Stimulated activated CD8-positive, alpha-beta memory T cell treated with anti-CD3 and anti-CD28 coated beads, Interleukin-7, amount 100 ng/mL, for 48 hours (primary cell): ENCODE measurements around the gene AHCYL2.
"Not testable (repeated sequence)": the region's sequence is repeated elsewhere in the genome, so short reads cannot be mapped to it uniquely, and the experiment has no call there.

ENCODE experiments used
- DNase-seq, 2 donors: peaks; one replicate each; pipeline ENCODE4 v3.0.0-alpha.2; 2020; ENCODE audit warnings: low read depth in 1 of 2; ENCODE audit errors: extremely low read depth in 1 of 2

AHCYL2 gene

DNA sequence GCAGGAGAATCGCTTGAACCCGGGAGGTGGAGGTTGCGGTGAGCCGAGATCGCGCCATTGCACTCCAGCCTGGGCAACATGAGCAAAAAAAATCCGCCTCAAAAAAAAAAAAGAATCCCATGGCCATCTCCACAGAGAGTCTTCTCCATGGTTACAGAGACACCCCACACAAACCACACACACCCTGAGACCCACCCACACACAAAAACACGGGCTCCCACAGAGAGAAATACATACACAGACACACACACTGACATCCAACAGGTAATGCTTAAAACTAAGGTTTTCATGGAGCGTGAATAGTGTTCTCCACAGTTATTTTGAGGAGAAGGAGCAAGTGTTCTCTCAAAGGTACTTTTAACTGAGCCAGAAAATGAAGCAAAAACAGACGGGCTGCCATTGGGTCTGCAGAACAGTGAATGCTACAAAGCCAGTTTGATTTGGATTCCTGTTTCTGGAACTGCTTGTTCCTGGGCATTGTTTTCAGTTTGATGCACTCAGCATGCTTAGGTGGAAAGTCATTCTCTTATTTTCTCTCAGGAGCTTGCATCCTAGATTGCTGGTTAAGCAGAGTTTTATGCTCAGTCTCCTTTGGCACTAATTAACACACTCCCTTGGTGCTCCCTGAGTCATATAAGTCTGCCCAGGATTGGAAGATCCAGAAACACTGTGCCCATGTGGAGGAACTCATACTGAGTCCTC lies 15.4 kb downstream of the AHCYL2 start:
- no peak for DNase-seq

DNA sequence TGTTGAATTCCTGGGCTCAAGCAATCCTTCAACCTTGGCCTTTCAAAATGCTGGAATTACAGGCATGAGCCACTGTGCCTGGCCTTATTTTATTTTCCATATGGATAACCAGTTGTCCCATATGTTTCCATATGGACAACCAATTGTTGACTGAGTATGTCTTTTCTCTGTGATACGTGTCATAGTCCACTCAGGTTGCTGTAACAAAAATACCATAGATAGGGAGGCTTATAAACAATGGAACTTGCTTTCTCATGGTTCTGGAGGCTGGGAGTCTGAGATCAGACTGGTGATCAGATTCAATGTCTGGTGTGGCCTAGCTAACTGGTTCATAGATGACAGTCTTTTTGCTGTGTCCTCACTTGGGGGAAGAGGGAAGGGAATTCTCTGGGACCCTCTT lies 19.4 kb downstream of the AHCYL2 start:
- no peak for DNase-seq

DNA sequence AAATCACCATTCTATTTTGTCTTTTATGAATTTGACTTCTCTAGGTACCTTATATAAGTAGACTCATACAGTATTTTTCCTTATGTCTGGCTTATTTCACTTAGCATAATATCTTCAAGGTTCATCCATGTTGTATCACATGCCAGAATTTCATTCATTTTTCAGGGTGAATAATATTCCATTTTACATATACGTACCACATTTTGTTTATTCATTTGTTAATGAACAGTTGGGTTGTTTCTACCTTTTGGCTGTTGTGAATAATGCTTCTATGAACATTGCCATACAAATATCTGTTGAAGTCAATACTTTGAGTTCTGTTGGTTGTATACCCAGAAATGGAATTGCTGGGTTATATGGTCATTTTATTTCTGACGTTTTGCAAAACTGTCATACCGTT lies 20.7 kb downstream of the AHCYL2 start:
- DNase-seq: no peak

DNA sequence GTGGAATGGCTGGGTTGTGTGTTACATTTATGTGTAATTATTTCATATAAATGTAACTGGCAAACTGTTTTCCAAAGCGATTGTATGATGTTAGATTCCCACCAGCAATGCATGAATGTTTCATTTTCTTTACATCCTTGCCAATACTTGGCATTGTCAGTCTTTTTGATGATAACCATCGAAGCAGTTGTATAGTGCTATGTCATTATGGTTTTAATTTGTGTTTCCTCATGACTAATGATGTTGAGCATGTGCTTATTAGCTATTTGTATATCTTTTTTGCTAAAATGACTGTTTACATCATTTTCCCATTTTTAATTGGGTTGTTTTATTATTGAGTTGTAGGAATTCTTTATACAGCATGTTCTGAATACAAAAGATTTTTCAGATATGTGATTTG lies 22.3 kb downstream of the AHCYL2 start:
- no peak for DNase-seq

DNA sequence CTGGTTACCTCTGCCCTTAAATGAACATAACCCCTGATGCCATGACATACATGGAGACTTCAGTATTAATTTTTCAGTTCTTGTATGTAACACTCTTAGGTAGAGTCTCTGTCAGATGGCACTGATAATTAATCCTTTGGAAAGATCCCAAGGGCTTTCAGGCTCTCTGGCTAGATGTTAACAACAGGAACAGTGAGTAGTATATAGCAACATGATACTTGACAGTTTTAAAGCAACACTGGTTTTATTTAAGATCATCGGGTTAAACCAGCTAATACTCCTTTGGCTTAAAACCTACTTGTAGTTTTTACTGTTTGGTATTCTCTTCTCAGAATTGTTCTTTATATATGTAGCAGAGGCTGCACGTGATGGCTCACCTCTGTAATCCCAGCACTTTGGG lies 27.3 kb downstream of the AHCYL2 start:
- DNase-seq: no peak

DNA sequence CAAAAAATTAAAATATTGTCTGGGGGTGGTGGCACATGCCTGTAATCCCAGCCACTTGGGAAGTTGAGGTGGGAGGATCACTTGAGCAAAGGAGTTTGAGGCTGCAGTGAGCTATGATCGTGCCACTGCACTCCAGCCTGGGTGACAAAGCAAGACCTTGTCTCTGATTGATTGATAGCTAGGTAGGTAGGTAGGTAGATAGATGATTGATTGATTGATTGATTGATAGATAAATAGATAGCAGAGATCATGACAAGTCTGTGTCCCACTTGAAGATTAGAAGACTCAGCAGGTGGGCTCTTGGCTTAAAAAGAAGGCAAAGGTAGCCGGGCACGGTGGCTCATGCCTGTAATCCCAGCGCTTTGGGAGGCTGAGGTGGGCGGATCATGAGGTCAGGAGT lies 27.8 kb downstream of the AHCYL2 start:
- DNase-seq: not testable (repeated sequence)

DNA sequence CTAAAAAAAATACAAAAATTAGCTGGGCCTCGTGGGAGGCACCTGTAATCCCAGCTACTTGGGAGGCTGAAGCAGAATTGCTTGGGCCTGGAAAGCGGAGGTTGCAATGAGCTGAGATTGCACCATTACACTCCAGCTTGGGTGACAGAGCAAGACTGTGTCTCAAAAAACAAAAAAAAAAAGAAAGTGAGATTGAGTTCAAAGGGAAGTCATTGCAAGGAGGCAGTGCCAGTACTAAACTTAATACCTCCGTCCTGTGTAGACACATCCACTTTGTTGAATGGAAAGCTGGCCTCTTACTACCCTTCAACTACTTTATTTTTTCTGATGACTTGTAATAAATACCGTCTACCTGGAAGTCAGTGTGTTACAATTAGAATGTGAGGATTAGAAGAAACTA lies 31.0 kb downstream of the AHCYL2 start:
- DNase-seq: no peak

DNA sequence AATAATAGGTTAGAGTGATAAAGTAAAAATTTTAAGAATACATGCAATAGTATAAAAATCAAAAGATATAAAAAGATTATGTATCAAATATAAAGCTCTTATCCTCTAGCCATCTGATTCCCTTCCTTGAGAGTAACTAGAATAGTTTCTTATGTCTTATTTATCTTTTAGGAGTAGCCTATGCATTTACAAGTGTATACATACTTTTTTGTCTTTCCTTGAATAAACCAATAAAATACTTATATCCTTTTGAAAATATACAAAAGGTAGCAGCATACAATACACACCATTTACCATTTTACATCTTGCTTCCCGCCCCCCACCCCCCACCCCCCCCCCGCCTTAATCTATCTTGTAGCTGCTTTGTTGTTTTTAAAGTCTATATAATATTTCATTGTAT lies 31.4 kb downstream of the AHCYL2 start:
- no peak for DNase-seq

DNA sequence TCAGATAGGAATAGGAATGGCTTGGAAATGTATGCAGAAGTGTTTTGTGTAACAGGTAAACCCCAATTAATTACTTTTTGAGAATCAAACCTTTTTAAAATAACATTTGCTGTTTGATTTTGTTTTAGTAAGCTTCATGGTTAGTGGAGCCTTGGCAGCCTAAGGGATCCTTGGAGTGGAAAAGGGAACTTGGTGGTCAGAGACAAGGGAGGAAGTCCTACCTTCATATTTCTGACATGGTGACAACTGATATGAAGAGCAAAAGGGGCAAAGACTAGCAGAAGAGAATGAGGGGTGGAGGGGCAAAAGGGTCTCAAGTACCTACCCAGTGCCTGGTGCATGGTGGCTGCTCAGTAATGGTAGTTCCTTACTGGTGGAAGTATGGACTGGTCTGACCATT lies 32.3 kb downstream of the AHCYL2 start:
- no peak for DNase-seq

DNA sequence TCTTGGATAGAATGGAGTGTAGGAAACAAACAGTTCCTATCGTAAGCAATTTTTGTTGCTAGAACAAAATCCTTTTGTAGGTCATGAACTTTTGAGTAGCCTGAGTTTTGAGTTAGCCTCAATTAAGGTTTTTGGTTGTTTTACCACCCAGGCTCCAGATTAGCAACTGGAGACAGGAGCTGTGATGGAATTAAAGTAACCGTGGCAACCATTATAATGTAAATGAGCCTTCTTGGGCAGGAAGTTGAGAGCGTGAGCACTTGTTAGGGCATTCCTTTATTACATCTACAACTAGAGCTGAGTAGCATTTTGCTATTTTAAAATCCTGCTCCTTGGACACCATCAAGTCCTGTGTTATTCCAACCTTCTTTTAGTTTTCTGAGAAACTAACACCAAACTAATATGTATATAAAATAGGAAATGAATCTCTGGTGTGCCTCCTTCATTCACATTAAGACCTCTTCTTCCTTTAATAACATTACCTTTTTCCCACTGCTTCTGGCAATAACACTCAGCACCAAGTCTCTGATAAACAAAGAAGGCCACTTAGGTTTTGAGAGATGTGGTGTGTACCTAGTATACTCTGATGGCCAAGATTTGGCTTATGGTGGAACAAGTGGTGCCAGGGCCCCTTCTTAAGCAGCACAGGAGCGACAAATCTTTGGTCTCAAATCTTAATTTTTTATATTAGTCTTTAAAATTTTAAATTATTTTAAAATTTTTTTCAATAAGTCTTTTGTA lies 34.0 kb downstream of the AHCYL2 start:
- DNase-seq: no peak

DNA sequence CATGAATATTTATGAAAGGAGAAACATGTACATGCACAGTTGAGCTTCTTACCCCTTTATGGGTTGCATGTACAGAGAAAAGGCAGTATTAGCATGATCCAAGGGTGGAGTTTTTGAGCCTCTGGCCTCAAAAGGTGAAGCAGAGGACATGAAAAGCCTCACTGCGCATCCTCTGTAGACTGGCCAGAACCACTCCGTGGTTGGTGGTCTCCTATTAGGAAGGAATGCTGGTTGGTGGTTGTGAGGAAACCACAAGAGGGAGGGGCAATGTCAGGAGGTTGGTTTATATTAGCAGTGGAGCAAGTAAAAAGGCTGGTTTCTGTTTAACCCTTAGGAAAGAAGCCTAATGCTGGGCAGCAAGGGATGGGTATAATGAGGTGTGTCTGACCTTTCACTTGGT lies 37.5 kb downstream of the AHCYL2 start:
- no peak for DNase-seq

DNA sequence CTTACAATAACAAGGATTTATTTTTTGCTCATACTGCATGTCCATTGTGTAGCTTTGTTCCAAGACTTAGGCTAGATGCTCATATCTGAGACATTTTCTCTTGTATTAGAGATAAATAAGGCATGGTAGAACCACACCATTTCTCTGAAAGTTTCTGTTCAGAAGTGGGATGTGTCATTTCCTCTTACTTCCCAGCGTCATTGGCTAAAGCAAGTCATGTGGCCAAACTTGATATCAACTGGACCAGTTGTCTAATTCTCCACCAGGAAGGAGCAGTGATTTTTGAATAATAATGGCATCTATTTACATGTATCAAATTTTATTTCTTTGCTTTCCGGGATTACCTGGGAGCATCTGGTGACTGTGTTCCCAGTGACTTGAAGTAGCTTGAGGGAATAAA lies 38.3 kb downstream of the AHCYL2 start:
- no peak for DNase-seq

DNA sequence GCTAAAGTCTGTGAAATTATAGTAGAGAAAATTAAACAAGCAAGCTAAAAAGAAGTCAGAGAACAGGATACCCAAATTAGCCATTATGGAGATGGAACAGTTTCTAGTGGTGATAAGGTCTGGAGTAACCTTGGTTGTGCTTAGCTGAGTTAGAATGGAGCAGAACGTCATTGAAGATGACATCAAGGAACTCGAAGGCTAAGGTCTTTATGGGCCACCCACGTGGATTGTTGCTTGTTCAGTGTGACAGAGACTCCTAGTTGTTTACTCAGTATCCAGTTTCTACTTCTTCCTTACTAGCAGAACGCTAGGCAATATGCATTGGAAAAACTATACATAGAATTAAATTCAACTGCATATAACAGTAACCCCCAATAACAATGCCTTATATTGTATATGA lies 39.7 kb downstream of the AHCYL2 start:
- no peak for DNase-seq

DNA sequence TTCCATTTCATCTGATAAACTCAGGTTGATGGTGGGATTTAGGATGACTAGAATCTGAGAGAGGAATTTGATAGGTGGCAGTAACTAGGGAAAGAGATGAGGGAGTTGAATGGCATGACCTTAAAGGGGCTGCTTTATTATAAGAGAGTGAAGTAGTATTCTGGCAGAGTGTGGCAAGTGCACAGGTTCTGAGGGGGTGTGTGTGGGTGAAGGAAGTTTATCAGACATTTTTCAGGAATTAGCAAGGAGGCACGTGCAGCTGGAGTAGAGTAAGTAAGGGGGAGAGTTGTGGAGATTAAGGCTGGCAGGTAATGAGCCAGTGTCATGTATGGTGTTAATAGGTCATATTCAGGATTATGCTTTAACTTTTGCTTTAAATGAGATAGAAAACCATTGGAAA lies 40.5 kb downstream of the AHCYL2 start:
- DNase-seq: no peak

DNA sequence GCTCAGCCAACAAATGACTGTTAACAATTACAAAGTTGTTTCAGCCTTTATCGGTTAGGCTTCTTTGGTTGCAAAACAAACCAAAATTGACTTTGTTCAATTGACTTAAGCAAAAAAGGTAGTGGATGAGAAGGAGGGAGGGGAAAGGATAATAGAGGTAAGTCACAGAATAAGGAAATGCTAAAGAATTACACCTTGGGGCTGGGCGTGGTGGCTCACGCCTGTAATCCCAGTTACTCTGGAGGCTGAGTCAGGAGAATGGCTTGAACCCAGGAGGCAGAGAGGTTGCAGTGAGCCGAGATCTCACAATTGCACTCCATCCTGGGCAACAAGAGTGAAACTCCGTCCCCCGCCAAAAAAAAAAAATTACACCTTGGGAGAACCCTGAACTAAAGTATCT lies 41.4 kb downstream of the AHCYL2 start:
- no peak for DNase-seq

DNA sequence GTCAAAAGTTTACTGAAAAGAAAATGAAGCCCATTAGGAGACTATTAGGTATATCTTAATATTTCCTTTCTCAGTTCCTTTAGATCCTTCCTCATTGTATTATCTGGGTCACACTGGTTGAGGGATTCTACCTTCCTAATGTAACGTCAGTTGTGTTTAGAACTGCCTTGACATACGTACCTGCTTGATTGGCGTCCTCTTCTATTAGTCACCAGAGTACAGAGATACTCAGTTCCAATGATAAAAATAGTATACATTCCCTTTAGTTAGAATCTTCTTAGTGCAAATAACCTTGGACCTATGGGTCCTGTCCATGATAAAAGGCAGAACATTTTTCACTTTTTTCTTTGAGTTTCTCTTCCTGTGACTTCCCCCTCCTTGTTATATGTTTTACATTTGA lies 45.2 kb downstream of the AHCYL2 start:
- no peak for DNase-seq

DNA sequence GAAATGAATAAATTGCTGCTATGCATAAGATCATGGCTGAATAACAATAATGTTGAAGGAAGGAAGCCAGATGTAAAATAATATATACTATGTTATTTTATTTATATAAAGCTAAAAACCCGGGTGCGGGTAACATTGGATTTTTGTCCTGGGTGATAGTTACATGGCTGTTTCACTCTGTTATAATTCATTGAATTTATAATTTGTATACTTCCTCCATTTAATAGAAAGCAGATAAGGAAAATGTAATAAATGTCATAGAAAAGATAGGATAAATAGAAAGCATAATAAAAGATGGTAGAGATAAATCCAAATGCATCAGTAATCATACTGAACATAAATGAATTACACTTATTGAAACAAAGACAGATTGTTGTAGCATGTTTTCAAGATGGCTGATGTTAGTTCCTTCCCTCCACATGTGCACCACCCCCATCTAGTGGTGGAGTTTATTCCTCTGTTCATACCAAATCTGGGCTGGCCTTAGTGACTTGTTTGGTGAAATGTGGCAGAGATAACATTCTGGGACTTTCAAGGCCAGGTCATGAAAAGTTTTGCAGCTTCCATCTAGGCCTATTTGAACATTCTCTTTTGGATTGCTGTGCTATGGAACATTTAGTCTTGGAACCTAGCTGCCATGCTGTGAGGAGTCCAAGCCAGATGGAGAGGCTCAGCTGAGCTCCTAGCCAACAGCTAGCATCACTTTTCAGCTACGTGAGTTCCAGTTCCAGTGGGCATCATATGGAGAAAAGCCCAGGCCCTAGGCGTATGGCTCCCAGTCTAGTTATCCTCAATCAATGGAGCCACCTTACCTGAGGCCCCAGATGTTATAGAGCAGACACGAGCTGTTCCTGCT lies 46.9 kb downstream of the AHCYL2 start:
- peak; percentile 22 to 35 for DNase-seq

DNA sequence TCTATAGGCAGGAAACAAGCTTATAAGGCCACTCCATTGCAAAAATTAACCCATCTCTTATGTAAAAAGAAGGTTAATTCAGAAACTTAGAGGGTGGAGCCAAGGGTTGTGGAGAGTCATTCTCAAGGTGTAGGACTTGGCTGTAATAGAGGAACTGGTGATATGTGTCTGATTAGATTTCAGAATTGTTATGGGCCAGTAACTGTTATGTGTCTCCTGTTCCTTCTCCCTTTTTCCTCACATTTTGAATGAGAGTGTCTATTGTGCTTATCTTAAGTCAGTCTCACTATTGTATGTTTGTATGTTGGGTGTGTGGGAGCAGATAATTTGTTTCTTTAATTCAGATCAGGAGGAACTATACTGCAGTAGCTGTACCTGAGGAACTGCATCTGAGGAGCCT lies 49.1 kb downstream of the AHCYL2 start:
- no peak for DNase-seq

DNA sequence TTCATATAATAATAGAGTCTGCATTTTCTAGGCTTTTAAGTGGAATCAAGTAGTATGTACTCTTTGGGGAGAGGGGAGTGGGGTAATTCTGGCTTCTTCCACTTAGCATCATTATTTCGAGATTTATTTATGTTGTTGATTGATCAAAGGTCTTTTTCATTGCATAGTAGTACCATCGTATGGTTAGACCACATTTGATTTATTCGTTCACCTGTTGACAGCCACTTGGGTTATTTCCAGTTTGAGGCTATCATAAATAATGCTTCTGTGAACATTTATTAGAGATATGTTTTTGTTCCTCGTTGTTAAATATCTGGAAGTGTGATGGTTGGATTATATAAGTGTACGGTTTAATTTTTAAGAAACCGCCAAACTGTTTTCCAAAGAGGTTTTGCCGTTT lies 52.8 kb downstream of the AHCYL2 start:
- DNase-seq: no peak

DNA sequence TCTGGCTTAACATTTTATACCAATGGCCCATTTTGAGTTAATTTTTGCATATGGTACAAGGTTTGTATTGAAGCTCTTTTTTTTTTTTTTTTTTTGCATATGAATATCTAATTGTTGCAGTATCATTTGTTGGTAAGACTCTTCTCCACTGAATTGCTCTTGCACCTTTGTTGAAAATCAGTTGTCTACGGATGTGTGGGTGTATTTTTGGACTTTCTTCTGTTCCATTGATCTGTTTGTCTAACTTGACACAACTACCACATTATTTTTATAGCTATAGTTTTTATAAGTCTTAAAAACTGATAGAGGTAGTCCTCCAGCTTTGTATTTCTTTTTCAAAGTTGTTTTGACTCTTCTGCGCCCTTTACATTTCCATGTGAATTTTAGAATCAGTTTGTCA lies 53.9 kb downstream of the AHCYL2 start:
- no peak for DNase-seq

DNA sequence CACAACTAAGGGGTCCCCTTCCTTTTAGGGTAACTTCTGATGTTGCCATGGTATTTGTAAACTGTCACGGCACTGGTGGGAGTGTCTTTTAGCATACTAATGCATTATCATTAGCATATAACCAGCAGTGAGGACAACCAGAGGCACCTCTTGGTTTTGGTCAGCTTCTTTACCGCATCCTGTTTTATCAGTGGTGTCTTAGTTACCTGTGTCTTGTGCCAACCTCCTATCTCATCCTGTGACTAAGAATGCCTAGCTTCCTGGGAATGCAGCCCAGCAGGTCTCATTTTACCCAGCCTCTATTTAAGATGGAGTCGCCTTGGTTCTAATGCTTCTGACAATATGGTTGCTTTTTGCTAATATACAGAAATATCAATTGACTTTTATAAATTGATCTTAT lies 54.9 kb downstream of the AHCYL2 start:
- DNase-seq: no peak

DNA sequence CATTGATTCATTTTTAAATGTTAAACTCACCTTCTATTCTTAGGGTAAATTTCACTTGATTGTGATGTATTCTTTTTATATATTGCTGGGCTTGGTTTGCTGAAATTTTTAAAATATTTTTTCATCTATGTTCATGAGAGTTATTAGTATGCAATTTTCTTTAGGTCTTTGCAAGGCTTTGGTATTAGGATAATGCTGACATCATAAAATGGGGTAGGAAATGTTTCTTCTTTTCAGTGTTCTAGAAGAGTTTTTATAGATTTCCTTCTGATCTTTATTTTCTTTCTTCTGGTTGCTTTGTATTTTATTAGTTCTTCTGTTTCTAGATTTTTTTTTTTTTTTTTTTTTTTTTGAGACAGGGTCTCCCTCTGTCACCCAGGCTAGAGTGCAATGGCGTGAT lies 56.3 kb downstream of the AHCYL2 start:
- DNase-seq: no peak
